Hematopoietic multipotent progenitor cell treated with erythropoietin and hydrocortisone succinate and interleukin-3 and kit ligand, for 4 days (in vitro differentiated cells): Measurements from ENCODE around the gene MACROD2.

Experiments used
- DNase-seq: peaks from one replicate; pipeline ENCODE4 v3.0.0-alpha.2; 2015

The MACROD2 gene

DNA sequence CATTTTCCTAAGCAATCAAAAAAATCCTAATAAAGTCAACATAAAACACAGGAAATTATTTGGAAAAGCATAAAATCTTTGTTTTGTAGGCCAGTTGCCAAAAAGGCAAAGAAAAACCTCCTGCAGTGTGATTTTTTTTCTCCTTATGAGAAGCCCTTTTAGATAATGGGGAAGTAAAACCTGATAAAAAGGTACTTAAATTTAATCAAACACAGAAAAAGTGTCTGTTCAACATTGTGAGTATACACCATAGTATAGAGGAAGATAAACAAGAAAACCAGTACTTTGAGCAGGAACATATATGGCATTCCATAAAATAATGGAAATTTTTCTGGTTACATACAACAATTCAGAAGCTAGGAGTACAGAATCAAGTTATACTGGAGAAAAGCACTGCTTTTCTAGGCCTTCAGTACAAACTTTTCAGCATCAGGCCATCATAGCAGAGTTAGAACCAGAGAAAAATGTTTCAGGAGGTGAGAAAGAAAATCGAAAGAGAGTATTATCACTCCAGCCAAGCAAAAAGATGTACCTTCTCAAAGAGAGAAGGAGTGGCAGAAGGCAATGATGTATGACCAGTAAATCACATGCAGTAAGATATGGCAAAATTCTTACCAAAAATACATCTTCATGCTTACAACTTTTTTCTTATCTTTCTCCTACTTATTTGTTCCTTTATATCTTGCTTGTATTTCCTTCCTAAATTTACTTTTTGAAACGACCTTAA lies 2083.0 kb downstream of the MACROD2 start:
- DNase-seq = no peak

DNA sequence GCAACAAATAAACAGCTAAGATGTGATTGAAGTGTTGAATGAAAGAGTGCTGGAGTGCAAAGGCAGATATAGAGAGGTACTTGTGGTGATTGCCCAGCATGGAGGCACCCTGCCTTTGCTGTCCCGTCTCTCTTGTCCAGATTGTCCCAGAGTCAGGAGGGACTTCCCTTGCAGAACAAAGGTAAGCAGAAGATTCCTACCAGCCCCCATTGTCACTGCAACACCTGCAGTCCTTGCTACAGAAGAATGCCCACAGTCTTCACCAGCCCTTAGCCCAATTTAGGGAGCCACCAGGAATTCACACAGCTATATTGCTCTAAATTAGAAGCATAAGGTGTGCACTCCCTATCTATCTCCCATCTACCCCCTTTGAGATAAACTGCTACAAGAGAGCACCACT lies 2086.1 kb downstream of the MACROD2 start:
- DNase-seq = no peak

DNA sequence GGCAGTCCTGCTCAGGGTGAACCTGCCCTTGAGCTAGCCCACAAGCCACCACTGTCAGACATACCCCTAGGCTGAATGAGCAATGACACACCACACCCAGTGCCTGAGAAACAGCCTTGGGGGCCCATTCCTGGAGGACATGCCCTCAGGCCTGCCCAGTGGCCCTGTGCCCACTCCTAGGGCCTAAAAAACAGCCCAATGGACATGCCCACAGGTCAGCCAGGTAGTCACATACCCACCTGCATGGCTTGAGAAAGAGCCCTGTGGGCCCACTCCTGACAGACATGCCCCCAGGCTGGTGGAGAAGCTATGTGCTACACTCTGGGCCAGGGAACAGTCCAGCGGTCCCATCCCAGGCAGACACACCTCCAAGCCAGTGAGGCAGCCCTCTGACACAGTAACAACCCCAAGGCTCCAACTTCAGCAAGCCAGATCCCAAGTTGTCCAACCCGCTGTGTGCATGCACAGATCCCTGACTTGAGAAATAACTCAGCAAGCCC lies 2086.8 kb downstream of the MACROD2 start:
- DNase-seq = no peak

- DNase-seq = peak; percentile 9
These were observed 2088.4 kb downstream of the MACROD2 start for GRCh38 chr20:16083639-16084280.

DNA sequence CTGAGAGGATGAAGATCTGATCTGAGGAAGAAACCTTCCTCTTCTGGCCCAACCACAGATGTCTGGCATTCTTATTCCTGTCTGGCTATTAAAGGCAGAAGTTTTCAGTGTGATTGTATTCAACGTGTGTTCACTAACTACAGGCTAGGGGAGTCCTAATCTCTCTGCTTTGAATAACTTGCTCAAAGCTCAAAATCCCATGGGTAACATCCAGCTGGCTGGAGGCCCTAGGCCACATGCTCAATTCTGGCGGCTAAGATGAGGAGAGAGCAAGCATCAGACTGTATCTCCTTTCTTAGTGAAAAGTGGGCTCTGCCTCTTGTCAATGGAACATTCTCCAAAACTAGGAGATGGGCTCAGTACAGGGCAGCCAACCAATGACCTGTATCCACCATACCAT lies 2099.9 kb downstream of the MACROD2 start:
- DNase-seq = no peak

DNA sequence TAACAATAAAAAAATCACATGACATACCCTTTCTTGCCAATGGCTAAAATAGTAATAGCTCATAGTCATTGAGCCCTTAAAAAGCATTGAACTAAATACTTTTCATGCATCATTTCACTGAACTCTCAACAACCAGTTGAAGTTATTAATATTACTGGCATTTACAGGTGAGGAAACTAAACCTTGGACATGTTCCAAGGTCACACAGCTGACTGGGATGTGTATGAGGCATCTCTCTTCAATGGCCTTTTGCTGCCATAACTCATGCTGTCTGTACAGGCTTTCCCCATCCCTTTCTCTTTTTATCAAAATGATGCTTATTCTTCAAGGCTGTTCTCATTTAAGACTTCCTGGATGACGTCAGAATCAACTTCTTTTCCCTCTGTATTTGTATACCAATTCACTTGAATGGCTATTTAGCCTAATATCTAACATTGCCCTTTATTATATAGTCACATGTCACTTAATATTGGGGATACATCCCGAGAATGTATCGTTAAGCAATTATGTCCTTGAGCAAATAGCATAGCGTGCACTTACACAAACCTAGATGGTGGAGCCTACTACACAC lies 2101.5 kb downstream of the MACROD2 start:
- no peak for DNase-seq

- no peak for DNase-seq
These were observed 2102.5 kb downstream of the MACROD2 start for GRCh38 chr20:16097788-16098187.

DNA sequence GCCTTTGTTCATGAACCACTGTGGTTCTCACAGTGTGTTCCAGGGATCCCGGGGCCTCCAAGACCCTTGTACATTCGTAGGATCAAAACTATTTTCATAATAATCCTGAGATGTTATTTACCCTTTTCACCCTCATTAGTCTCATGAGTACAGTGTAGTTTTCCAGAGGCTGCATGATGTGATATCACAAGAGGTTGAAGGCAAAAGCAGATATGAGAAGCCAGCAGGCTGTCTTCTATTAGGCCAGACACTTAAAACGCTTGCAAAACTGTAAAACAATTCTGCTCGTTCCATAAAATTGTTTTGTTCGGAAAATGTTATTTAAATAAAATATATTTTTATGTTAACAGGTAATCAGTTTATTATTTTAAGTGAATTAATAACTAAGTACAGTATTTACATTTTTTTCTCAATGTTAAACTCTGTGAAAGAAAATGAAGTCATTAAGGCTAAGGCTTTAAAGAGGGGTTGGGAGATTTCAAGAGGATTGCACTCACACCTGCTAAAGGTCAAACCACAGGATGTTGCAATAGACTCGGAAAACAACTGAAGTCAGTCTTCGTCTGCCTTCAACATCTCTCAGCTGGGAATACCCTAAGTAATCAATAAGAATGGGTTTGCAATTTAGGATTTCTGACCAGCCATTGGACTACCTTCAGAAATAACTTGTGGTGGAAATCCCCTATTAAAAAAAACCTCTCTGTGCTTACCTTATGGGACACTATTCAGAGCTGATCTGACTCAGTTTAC lies 2103.7 kb downstream of the MACROD2 start:
- DNase-seq = no peak

GRCh38 chr20:16100111-16100510 lies 2104.8 kb downstream of the MACROD2 start:
- no peak for DNase-seq

DNA sequence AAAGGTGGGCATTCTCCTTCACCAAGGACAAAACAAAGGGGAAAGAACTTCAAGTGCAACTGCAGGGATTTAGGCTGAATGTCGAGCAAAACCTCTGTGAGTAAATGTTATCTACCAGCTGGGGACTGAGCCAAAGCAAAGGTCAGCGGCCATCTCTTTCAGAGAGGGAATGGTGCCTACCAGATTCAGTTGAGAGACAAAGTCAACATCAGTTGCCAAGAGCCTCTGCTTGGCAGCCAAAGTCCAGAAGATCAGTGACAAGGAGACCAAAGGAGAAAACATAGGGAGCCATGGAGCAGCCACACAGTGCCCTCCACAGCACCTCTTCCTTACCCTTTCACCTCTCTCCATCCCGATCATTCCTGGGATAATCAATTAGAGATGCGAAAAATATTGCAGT lies 2105.5 kb downstream of the MACROD2 start:
- DNase-seq = no peak
